Body of pancreas (tissue), 4 donors: ENCODE measurements around the gene USP11.

ENCODE experiments used
- CTCF ChIP-seq, 7 experiments: fragments of 450-650 bp in 4 of 7; fragments of 200-600 bp in 3 of 7; sonication (generic) in 3 of 7; IDR thresholded peaks; one replicate each; pipeline ENCODE4 v1.5.1; 2016 to 2019; ENCODE audit warnings: antibody characterized with exemption in 7 of 7
- POLR2A ChIP-seq, 3 donors: fragments of 450-650 bp; IDR thresholded peaks; one replicate each; pipeline ENCODE4 v1.6.1; 2016; ENCODE audit warnings: antibody characterized with exemption in 3 of 3, mild to moderate bottlenecking in 2 of 3

GRCh38 chrX:47218920-47219815, 13.6 kb upstream of the USP11 start:
- no peak for TF ChIP-seq CTCF (IDR thresholded peaks at IDR 0.05)
- TF ChIP-seq POLR2A (IDR thresholded peaks at IDR 0.05) = no peak
